ENCODE data around the gene PSMD8. TPM values are rescaled to one million over a fixed set of nuclear protein-coding genes. Genes with fewer than 3 reads are reported as not detected.

Gene PSMD8
- total RNA-seq, 2 donors from 2014 or later = 173 to 178 TPM

- Histone ChIP-seq H3K36me3 (no peaks in the 10 kb centered on the region), H3K27ac (no peak overlapping the region), H3K9me3 (no peaks in the 10 kb centered on the region), H3K4me3 (peak overlapping the region; percentile 53), H3K4me1 (ENCODE audit: control insufficient read depth in 1 of 2, low read depth in 2 of 2) (peaks cover 3 to 8% of the 10 kb centered on the region in 2 donors), H3K27me3 (replicated peaks; ENCODE audit: insufficient read depth) (no peaks in the 10 kb centered on the region)
- DNase-seq (ENCODE audit: low spot score) (no peak), ATAC-seq (ENCODE audit: insufficient number of reproducible peaks, low FRiP score, low read depth) (no peak)
- no peak for TF ChIP-seq CTCF (IDR thresholded peaks at IDR 0.05)
These were observed 43.5 kb downstream of the PSMD8 start for GRCh38 chr19:38417544-38418506.

GRCh38 chr19:38420935-38421334 lies 46.6 kb downstream of the PSMD8 start:
- Histone ChIP-seq H3K4me1 (ENCODE audit: control insufficient read depth in 1 of 2, low read depth in 2 of 2) (peaks cover 3 to 8% of the 10 kb centered on the region in 2 donors), H3K4me3 (no peak overlapping the region), H3K27me3 (replicated peaks; ENCODE audit: insufficient read depth) (no peaks in the 10 kb centered on the region), H3K27ac (no peak overlapping the region), H3K36me3 (no peaks in the 10 kb centered on the region), H3K9me3 (no peaks in the 10 kb centered on the region)
- DNase-seq (ENCODE audit: low spot score) = no peak
- no peak for TF ChIP-seq CTCF (IDR thresholded peaks at IDR 0.05)
- no peak for ATAC-seq (ENCODE audit: insufficient number of reproducible peaks, low FRiP score, low read depth)

GRCh38 chr19:38421856-38422255 lies 47.5 kb downstream of the PSMD8 start:
- H3K4me1 ChIP-seq (ENCODE audit: control insufficient read depth in 1 of 2, low read depth in 2 of 2) = peaks cover 3 to 8% of the 10 kb centered on the region in 2 donors
- H3K36me3 ChIP-seq = no peaks in the 10 kb centered on the region
- TF ChIP-seq CTCF (IDR thresholded peaks at IDR 0.05) = no peak
- H3K27me3 ChIP-seq (replicated peaks; ENCODE audit: insufficient read depth) = no peaks in the 10 kb centered on the region
- no peaks in the 10 kb centered on the region for H3K9me3 ChIP-seq
- DNase-seq (ENCODE audit: low spot score) = no peak
- no peak for ATAC-seq (ENCODE audit: insufficient number of reproducible peaks, low FRiP score, low read depth)
- no peak overlapping the region for H3K27ac ChIP-seq
- H3K4me3 ChIP-seq = no peak overlapping the region

GRCh38 chr19:38422438-38422837 lies 48.1 kb downstream of the PSMD8 start:
- H3K27me3 ChIP-seq (replicated peaks; ENCODE audit: insufficient read depth) = no peaks in the 10 kb centered on the region
- H3K4me1 ChIP-seq (ENCODE audit: control insufficient read depth in 1 of 2, low read depth in 2 of 2) = peaks cover 3 to 8% of the 10 kb centered on the region in 2 donors
- no peak overlapping the region for H3K4me3 ChIP-seq
- ATAC-seq (ENCODE audit: insufficient number of reproducible peaks, low FRiP score, low read depth) = no peak
- H3K9me3 ChIP-seq = no peaks in the 10 kb centered on the region
- no peak for TF ChIP-seq CTCF (IDR thresholded peaks at IDR 0.05)
- H3K27ac ChIP-seq = no peak overlapping the region
- DNase-seq (ENCODE audit: low spot score) = no peak
- no peaks in the 10 kb centered on the region for H3K36me3 ChIP-seq

- TF ChIP-seq CTCF (IDR thresholded peaks at IDR 0.05) = no peak
These were observed 49.9 kb downstream of the PSMD8 start for GRCh38 chr19:38424272-38424671.

More at GRCh38 chr19:38424272-38424671, 49.9 kb downstream of the PSMD8 start:
- H3K4me3 ChIP-seq = no peak overlapping the region
- no peak for ATAC-seq (ENCODE audit: insufficient number of reproducible peaks, low FRiP score, low read depth)
- H3K4me1 ChIP-seq (ENCODE audit: control insufficient read depth in 1 of 2, low read depth in 2 of 2) = no peaks in the 10 kb centered on the region
- H3K27me3 ChIP-seq (replicated peaks; ENCODE audit: insufficient read depth) = no peaks in the 10 kb centered on the region
- no peak overlapping the region for H3K27ac ChIP-seq
- DNase-seq (ENCODE audit: low spot score) = no peak
- no peaks in the 10 kb centered on the region for H3K36me3 ChIP-seq
- H3K9me3 ChIP-seq = no peaks in the 10 kb centered on the region
